Measurements from ENCODE around the gene BUB1. TPM values are rescaled to one million over a fixed set of nuclear protein-coding genes. Genes with fewer than 3 reads are reported as not detected.
"Not testable (repeated sequence)": the region's sequence is repeated elsewhere in the genome, so short reads cannot be mapped to it uniquely, and the experiment has no call there.

The BUB1 gene
- total and polyA plus RNA-seq, 7 experiments from 2014 or later = 1.1 to 73.7 (median 2.5) TPM

- ATAC-seq (no peak), DNase-seq (no peak)
- ChIA-PET CTCF (no interaction called here), POLR2A (no interaction called here)
- H3K27ac ChIP-seq (ENCODE audit: low read depth, low read length) = no peak overlapping the region
- H3K4me1 ChIP-seq (ENCODE audit: control insufficient read depth in 2 of 2, insufficient read depth in 2 of 2, low read length in 2 of 2) = no peaks in the 10 kb centered on the region
- no peak overlapping the region for H3K4me3 ChIP-seq (ENCODE audit: low read length)
- no peak overlapping the region for H3K4me3 Mint-ChIP-seq
- H3K36me3 Mint-ChIP-seq = peaks cover 0 to 53% (median 12%) of the 10 kb centered on the region in 5 donors
- no peaks in the 10 kb centered on the region for H3K36me3 ChIP-seq (ENCODE audit: control insufficient read depth in 2 of 3, insufficient read depth in 3 of 3, low read length in 3 of 3)
- no peaks in the 10 kb centered on the region for H3K27me3 ChIP-seq (ENCODE audit: control insufficient read depth in 2 of 2, insufficient read depth in 2 of 2, low read length in 2 of 2)
- H3K4me1 Mint-ChIP-seq = peaks cover 0 to 2% (median 0%) of the 10 kb centered on the region in 7 donors
- no peaks in the 10 kb centered on the region for H3K9me3 ChIP-seq (ENCODE audit: control insufficient read depth in 2 of 3, low read length in 3 of 3)
- no peak overlapping the region for H3K27ac Mint-ChIP-seq
- H3K9me3 Mint-ChIP-seq = no peaks in the 10 kb centered on the region
- H3K27me3 Mint-ChIP-seq = no peaks in the 10 kb centered on the region
- intact Hi-C loops (cut with micrococcal nuclease) = no loop called here
These were observed 40.8 kb downstream of the BUB1 start for GRCh38 chr2:110637093-110637492.

- H3K36me3 ChIP-seq (ENCODE audit: control insufficient read depth in 2 of 3, insufficient read depth in 3 of 3, low read length in 3 of 3); H3K27ac Mint-ChIP-seq; H3K27ac ChIP-seq (ENCODE audit: low read depth, low read length); H3K9me3 Mint-ChIP-seq; H3K27me3 Mint-ChIP-seq; H3K9me3 ChIP-seq (ENCODE audit: control insufficient read depth in 2 of 3, low read length in 3 of 3); H3K27me3 ChIP-seq (ENCODE audit: control insufficient read depth in 2 of 2, insufficient read depth in 2 of 2, low read length in 2 of 2); POLR2A ChIA-PET; H3K4me3 ChIP-seq (ENCODE audit: low read length); CTCF ChIA-PET; intact Hi-C loops (cut with micrococcal nuclease); DNase-seq; H3K4me1 Mint-ChIP-seq; H3K4me1 ChIP-seq (ENCODE audit: control insufficient read depth in 2 of 2, insufficient read depth in 2 of 2, low read length in 2 of 2); ATAC-seq; H3K4me3 Mint-ChIP-seq: not testable (repeated sequence)
- peaks cover 0 to 48% (median 12%) of the 10 kb centered on the region in 5 donors for H3K36me3 Mint-ChIP-seq
These were observed 41.8 kb downstream of the BUB1 start for GRCh38 chr2:110635949-110636628.

- H3K27ac Mint-ChIP-seq; H3K27ac ChIP-seq (ENCODE audit: low read depth, low read length); POLR2A ChIA-PET; H3K4me1 ChIP-seq (ENCODE audit: control insufficient read depth in 2 of 2, insufficient read depth in 2 of 2, low read length in 2 of 2); H3K4me3 Mint-ChIP-seq; H3K36me3 Mint-ChIP-seq; DNase-seq; intact Hi-C loops (cut with micrococcal nuclease); H3K4me1 Mint-ChIP-seq; H3K4me3 ChIP-seq (ENCODE audit: low read length); ATAC-seq; CTCF ChIA-PET; H3K27me3 Mint-ChIP-seq; H3K9me3 ChIP-seq (ENCODE audit: control insufficient read depth in 2 of 3, low read length in 3 of 3); H3K9me3 Mint-ChIP-seq; H3K27me3 ChIP-seq (ENCODE audit: control insufficient read depth in 2 of 2, insufficient read depth in 2 of 2, low read length in 2 of 2); H3K36me3 ChIP-seq (ENCODE audit: control insufficient read depth in 2 of 3, insufficient read depth in 3 of 3, low read length in 3 of 3): not testable (repeated sequence)
These were observed 50.5 kb downstream of the BUB1 start for GRCh38 chr2:110627348-110627747.

GRCh38 chr2:110619326-110619939, 58.4 kb downstream of the BUB1 start:
- H3K9me3 ChIP-seq (ENCODE audit: control insufficient read depth in 2 of 3, low read length in 3 of 3); H3K27me3 Mint-ChIP-seq; H3K4me1 Mint-ChIP-seq; H3K27ac ChIP-seq (ENCODE audit: low read depth, low read length); H3K36me3 Mint-ChIP-seq; H3K9me3 Mint-ChIP-seq; H3K36me3 ChIP-seq (ENCODE audit: control insufficient read depth in 2 of 3, insufficient read depth in 3 of 3, low read length in 3 of 3); CTCF ChIA-PET; H3K27ac Mint-ChIP-seq; H3K27me3 ChIP-seq (ENCODE audit: control insufficient read depth in 2 of 2, insufficient read depth in 2 of 2, low read length in 2 of 2); intact Hi-C loops (cut with micrococcal nuclease); ATAC-seq; H3K4me3 ChIP-seq (ENCODE audit: low read length); POLR2A ChIA-PET; H3K4me3 Mint-ChIP-seq; DNase-seq; H3K4me1 ChIP-seq (ENCODE audit: control insufficient read depth in 2 of 2, insufficient read depth in 2 of 2, low read length in 2 of 2): not testable (repeated sequence)

- H3K27me3 ChIP-seq (ENCODE audit: control insufficient read depth in 2 of 2, insufficient read depth in 2 of 2, low read length in 2 of 2); intact Hi-C loops (cut with micrococcal nuclease); H3K9me3 ChIP-seq (ENCODE audit: control insufficient read depth in 2 of 3, low read length in 3 of 3); H3K4me1 Mint-ChIP-seq; H3K27ac Mint-ChIP-seq; H3K4me3 Mint-ChIP-seq; ATAC-seq; CTCF ChIA-PET; H3K4me3 ChIP-seq (ENCODE audit: low read length); H3K27ac ChIP-seq (ENCODE audit: low read depth, low read length); H3K27me3 Mint-ChIP-seq; DNase-seq; H3K36me3 Mint-ChIP-seq; H3K9me3 Mint-ChIP-seq; H3K36me3 ChIP-seq (ENCODE audit: control insufficient read depth in 2 of 3, insufficient read depth in 3 of 3, low read length in 3 of 3); H3K4me1 ChIP-seq (ENCODE audit: control insufficient read depth in 2 of 2, insufficient read depth in 2 of 2, low read length in 2 of 2); POLR2A ChIA-PET: not testable (repeated sequence)
These were observed 63.9 kb downstream of the BUB1 start for GRCh38 chr2:110613927-110614326.

GRCh38 chr2:110610613-110611250, 67.1 kb downstream of the BUB1 start:
- CTCF ChIA-PET; H3K4me3 Mint-ChIP-seq; H3K4me1 Mint-ChIP-seq; intact Hi-C loops (cut with micrococcal nuclease); H3K27ac ChIP-seq (ENCODE audit: low read depth, low read length); H3K9me3 ChIP-seq (ENCODE audit: control insufficient read depth in 2 of 3, low read length in 3 of 3); H3K27ac Mint-ChIP-seq; H3K36me3 ChIP-seq (ENCODE audit: control insufficient read depth in 2 of 3, insufficient read depth in 3 of 3, low read length in 3 of 3); POLR2A ChIA-PET; H3K36me3 Mint-ChIP-seq; H3K4me3 ChIP-seq (ENCODE audit: low read length); H3K27me3 ChIP-seq (ENCODE audit: control insufficient read depth in 2 of 2, insufficient read depth in 2 of 2, low read length in 2 of 2); H3K9me3 Mint-ChIP-seq; H3K4me1 ChIP-seq (ENCODE audit: control insufficient read depth in 2 of 2, insufficient read depth in 2 of 2, low read length in 2 of 2); H3K27me3 Mint-ChIP-seq: not testable (repeated sequence)
- DNase-seq (peak in 3 of 9 donors; percentile 1 to 18 (median 3)), ATAC-seq (peak; percentile 72)
